ENCODE data around the gene PCBP3.

PCBP3 gene

DNA sequence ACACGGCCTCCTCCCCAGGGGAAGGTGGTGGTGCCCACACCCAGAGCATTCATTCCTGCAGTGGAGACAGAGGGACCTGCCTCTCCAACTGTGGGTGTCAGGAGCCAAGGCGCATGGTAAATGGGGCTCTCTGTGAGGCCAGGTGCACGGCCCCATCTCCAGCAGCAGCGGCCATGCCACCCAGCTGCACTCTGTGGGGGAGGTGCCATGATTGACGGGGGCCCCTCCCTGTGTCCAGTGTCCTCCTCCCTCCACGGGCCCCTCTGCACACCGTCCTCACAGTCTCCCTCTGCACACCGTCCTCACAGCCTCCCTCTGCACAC lies 254.5 kb downstream of the PCBP3 start:
- no peak for ATAC-seq

DNA sequence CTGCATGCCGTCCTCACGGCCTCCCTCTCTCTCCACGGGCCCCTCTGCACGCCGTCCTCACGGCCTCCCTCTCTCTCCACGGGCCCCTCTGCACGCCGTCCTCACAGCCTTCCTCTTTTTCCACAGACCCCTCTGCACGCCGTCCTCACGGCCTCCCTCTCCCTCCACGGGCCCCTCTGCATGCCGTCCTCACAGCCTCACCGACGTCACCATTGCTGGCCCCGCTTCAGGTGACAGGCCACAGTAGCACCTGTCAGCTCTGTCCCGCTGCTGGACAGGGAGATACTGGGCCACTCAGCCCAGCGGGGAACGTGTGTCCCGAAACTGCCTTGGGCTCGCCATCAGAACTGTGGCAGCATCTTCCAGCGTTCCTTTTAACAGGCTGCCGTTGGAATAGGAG lies 255.3 kb downstream of the PCBP3 start:
- no peak for ATAC-seq

DNA sequence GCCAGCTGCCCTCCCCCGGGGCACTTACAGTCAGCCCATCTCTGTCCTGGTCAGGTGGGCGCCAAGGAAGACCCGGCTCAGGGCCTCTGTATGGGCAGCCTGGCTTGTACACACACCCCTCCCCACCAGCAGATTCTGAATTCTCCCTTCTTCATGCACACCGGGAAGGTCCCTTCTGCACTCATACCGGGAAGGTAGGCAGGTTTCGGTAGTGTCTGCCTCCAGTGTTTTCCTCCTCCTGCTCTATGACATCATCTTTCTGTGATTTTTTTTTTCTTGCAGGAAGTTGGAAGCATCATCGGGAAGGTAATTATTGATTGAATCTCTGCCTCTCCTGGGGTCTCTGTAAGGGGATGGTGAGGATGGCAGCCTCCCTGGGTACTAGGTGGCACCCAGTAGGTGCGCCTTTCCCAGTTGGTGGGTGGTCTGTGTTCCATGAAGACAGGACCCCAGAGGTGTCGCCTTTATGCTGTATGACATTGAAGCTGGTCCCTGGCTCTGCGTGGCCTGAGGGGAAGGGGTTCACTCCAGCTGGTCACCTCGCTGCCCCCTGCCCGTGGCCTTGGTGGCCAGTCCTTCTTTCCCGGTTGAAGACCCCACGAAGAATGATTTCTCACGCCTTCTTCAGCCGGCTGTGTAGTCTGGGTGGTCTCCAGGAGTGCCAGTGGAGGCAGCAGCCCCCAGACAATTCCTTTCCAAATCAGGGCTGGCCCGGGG lies 255.9 kb downstream of the PCBP3 start:
- no peak for ATAC-seq

DNA sequence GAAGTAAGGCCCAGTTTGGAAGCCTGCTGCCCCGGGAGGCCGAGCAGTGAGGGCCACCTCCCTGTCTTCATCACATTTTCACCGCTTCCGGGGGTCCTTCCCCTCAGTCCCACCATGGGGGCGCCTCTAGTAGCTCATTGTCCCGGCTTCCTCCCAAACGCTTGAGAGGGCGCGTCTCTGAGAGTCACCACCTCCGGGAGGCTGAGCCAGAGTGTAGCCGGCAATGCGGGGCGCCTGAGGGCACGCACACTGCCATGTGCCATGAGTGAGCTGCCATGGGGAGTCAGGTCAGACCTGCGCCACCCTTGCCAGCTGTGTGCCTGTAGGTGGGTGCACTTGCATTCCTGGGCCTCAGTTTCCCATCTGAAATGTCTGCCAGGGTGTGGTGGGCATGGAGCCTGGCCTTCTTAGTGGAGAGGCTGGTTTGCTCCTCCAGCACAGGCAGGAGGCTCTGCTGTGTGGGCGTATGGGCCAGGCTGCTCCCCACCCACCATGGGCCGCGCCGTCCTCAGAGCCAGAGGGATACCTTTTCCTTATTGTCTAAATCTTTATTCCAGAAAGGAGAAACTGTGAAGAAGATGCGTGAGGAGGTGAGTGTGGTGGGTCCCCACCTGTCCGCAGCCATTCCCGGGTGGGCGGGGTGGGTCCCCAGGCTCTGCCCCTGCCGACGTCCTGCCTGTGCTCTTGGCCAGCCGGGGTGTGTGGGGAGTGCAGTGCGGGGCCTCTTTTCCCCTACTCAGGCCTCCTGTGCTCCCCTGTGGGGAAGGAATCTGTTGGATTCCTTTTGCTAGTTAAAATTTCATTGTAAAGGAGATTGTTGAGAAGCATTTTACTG lies 256.7 kb downstream of the PCBP3 start:
- no peak for ATAC-seq

DNA sequence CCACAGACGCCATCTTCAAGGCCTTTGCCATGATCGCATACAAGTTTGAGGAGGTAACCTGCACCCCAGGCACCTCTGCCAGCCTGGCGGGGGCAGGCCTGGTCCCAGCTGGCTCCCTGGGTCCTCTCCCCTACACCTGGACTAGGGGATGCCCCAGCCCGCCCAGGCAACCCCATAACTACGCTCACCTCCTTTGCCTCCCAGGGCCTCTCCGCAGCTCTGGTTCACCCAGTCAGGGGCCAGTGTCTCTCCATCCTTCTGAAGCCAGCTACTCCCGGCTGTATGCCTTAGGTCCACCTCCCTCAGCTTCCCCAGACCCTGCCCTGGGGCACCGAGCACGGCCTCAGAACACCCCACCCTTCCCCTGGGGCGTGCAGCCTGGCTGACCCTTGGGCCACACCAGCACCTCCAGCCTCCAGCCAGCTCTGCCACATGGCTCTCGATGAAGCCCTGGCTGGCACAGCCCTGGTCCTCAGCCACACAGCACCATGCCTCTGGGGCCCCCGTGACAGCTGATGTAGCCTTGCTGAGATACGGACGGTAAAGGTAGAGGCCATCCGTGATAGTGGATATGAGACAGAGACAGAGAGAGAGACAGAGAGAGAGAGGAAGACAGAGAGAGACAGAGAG lies 257.7 kb downstream of the PCBP3 start:
- ATAC-seq = no peak

DNA sequence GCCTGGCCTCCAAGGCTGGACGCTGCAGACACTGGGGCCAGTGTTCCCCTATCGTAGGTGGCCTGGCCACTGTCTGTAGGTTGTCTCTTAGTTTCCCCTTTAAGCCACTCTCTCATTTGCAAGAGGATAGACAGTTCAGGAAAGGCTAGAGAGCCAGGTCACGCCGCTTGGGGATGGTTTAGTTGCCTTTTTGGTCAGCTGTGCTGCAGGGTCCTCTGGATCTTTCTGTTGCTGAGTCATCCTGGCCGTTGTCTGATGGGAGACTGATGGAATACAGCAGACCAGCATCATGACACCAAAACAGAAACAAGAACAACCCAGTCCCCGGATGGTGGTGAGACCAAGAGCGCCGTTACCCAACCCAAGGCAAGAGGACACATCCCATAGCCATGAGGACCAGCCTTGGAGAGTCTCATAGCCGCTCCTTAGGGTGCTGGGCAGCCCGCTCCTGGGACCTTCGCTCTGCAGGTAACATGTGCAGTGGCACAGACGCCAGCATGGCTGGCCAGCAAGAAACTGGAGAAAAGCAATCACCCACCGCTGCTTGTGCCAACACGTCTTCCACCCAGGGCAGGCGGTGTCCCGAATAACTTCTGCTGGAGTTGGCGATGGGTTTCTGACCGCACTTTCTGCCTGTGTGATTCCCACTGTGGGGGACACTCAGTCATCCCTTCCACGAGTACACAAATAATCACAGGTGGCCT lies 258.9 kb downstream of the PCBP3 start:
- no peak for ATAC-seq

DNA sequence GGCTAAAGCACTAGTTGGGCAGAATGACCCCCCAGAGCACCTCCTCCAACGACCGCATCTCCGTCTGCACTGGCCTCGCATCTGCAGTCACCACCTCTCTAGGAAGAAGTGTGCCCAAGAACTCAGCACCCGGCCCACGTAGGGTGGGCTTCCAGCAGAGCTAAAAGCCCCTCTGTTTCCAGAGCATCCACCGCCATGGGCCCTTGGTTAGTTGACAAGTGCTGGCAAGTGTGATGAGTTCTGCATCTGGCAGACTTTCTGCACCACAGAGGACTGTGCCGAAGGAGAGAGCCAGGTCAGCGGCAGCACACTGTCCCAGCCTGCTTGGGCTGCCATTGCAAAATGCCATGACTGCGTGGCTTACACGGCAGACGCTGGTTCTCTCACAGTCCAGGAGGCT lies 261.7 kb downstream of the PCBP3 start:
- ATAC-seq = no peak

DNA sequence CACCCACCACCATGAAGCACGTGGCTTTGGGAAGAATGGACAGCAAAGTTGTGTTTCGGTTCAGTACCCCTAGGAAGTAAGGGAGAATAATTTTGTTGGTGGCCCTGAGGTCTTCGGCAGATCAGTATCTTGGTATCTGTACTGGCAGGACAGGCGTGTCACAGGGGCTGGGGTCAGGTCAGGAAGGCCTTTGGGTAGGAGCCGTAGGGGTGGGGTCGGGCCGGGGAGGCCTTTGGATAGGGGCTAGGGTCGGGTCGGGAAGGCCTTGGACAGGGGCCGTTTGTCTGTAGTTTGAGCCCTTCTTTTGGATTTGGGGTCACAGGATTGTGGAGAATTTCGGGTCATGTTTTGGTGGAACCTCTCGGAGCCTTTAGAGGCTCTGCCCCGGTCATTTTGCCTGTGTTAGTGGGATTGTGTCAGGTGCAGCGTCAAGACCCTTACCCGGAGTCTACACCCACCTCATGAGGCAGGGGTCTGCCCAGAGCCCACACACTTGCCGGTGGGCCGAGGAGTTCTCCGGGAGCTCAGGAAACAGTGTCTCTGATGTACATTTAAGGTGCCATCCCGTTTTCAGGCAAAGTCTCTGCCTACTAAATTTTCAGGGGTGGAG lies 262.8 kb downstream of the PCBP3 start:
- ATAC-seq = no peak

DNA sequence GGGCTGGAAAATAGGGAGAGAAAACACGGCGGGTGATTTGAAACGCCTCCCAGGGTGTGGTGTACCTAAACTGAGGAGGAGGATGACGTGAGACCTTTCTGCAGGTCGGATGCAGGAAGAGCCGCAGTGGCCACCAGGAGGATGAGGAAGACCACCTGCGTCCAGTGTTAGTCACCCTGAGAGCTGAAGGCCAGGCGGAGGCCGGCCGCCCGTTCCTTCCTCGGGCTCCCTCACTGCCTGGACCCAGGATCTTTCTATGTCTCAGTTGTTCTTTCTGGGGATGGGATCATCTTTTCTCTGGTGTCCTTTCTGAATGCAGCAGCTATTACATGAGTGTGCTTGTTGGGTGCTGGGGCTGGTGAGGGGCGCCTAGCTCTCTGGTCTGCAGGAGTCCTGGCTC lies 263.3 kb downstream of the PCBP3 start:
- ATAC-seq = no peak

DNA sequence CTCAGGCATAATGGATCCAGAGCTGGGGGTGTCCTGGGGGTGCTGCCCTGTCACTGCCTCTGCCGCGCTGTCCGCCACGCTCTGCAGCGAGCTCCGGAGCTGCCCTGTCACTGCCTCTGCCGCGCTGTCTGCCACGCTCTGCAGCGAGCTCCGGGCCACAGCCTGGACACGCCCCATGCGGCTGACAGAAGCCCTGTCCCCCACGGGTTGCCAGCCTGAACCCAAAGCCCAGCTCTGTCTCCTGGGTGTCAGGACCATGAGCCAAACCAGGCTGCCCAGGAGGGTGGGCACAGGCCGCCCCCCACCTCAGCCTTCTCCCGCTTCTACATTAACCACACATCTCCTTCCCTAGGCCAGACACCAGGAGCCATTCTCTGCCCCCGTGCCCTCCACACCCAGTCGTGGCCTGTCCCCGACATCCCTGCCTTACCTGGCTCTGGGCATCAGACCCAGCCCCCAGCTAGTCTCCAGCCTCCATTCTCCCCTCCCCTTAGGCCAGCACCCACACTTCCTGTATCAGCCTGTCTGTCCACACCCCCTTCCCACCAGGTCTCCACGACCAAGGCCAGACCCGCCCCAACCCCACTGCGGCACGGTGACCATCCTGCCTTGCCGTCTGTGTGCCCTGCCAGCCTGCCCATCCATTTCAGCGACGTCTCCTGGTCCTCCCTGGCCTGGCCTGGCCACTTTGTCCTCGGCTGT lies 265.2 kb downstream of the PCBP3 start:
- ATAC-seq = no peak

DNA sequence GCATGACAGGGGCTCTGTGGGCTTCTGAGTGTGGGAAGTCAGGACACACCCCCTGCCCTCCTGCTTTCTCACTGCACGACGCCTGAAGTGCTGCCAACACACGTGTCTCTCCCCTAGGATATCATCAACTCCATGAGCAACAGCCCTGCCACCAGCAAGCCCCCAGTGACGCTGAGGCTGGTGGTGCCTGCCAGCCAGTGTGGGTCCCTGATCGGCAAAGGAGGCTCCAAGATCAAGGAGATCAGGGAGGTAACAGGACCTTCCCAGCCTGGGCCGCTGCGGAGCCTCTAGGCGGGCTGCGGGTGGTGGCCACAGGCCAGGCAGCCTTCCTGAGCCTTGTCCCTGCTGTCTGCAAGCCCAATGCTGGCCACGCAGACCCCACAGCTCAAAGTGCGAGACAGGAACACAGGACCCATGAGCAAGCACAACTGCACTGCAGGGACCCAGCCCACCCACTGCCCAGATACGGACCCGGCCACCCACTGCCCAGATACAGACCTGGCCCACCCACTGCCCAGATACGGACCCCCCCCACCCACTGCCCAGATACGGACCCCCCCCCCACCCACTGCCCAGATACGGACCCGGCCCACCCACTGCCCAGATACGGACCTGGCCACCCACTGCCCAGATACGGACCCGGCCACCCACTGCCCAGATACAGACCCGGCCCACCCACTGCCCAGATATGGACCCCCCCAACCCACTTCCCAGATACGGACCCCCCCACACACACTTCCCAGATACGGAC lies 265.9 kb downstream of the PCBP3 start:
- no peak for ATAC-seq

DNA sequence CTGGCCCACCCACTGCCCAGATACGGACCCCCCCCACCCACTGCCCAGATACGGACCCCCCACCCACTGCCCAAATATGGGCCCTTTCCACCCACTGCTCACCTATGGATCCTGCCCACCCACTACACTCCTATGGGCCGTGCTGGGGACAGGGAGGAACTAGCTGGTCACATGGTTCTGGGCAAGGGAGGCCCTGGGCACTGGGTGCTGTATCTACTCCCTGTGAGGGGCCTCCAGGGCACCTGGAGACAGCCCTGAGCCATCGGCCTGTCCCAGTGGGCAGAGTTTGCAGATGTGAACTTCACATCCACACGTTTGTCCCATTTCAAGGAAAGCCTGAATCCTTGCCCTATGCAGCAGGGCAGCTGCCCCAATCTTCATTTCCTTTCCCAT lies 266.6 kb downstream of the PCBP3 start:
- no peak for ATAC-seq

DNA sequence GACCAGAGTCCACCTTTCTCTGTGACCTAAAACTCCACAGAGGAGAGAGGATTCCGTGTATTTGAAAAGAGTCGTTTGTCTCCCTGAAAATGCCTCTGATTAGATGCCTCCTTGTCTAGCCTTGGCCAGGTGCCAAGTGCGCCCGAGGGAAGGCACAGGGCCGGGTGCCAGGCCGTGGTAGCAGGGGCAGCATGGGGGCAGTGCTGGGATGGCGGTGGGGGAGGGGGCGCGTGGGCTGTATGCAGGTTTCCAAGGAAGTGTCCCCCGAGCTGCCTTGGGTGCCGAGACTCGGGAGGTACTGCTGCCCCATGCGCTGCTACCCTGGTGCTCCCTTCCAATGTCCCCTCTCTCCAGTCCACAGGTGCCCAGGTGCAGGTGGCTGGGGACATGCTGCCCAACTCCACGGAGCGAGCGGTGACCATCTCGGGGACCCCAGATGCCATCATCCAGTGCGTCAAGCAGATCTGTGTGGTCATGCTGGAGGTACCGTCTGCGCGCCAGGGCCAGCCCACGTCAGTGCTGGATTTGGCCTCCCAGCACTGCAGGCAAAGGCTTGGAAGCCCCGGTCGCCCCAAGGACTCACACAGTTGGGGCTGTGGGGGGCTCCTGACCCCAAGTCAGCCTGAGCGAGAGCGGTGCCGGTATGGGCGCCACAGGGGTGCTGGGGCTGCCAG lies 267.2 kb downstream of the PCBP3 start:
- ATAC-seq = no peak

DNA sequence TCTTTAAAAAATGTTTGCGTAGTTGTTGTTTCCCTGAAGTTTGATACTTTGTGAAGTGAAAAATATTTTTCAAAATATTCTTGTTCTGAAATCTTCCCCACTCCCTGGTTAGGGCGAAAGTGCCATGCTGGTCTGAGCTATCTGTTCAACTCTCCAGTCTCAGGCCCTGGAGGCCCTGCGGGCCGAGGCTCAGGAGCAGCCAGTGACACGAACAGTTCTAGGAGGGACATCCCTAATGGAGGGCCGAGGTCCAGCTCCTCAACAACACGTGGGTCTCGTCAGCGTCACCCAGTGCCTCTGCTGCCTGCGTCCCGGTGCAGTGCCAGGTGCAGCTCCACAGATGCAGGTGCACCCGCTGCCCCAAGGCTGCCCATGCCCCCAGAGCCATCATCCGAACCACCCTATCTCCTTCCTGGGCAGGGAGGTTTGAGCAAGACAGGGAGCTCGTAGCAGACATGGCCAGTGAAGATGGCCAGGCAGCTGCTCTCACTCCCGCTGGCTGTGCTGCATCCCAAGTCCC lies 268.3 kb downstream of the PCBP3 start:
- no peak for ATAC-seq

DNA sequence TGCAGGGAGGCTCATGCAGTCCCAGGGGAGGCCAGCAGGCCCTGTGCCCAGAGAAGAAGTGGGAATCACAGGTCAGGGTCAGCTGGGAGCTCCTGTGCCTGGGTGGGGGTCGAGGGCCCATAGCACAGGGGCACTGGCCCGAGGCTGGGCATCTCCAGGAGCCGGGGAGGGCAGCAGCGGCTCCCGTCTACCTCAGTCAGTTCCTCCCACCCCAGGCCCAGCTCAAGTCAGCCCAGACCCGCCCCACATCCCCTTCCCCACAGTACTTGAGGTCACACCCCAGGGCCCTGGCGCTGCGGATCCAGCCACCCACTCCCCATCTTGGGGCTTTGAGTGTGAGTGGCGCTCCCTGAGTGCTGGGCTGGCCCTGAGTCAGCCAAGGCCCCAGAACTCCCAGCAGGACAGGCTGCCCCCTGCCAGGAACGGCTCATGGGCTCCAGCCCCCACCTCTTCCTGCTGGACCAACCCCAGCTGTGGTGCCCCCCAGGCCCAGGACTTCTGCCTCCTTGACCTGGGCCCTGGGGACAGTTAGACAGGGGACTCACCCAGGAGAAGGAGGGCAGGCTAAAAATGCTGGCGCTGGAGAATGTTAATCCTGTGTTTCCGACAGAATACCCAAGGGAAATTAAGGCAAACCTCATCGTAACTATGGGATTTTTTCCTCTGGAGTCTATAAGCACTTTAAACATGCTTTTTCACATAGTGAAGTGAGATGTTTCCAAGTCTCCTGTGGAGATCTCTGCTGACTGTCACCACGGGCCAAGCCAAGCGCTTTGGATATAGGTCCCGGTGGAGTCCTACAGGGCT lies 269.3 kb downstream of the PCBP3 start:
- no peak for ATAC-seq

DNA sequence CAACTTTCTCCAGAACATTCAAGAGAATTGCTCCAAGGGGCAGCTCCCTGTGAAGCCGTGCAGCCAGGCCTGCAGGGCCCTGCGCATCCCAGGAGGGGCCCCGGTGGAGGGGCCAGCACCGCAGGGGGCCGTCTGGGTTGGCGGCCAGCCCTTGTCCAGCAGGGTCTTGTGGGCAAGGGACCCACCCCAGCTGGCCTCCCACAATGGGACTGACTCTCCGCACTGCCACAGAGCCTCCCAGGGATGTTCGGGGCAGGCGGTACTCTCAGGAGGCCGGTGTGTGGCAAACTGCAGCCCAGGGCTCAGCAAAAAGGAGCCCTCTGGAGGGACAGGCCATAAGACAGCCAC lies 269.9 kb downstream of the PCBP3 start:
- no peak for ATAC-seq

DNA sequence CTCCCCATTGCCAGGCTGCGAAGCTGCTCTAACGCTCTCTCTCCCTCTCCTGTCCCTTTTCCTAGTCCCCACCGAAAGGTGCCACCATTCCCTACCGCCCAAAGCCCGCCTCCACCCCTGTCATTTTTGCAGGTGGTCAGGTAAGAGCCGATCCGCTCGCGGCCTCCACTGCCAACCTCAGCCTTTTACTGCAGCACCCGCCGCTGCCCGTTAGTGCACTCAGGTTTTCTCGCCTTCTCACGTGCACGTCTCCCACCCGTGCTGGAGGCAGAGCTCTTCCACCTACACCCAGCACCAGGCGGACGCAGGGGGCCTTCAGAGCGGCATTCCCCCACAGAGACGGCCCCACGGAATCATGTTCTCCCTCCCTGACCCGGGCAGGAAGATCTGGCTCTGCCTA lies 270.4 kb downstream of the PCBP3 start:
- ATAC-seq = no peak

DNA sequence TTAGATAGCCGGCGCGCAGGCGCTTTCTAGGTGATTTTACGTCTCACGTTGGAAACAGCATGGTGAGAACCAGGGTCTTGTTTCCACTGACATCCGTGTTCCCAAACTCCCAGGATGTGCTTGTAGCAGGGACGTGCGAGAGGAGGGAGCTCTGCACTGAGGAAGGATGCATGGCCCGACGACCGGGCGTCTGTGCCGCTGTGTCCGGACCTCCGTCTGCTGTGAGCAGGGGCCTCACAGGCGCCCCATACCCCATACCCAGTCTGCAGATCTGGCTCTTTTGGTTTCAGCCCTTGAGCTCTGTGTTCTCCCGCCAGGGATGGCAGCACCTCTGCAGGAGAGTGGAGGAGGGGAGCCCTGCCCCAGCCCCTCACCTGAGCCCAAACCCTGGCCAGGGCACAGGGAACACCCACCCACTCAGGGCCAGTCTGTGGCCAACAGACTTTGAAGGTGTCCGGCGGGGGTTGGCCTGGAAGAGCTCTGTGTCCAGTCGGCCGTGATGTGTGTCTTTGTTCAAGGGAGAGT lies 270.9 kb downstream of the PCBP3 start:
- no peak for ATAC-seq

DNA sequence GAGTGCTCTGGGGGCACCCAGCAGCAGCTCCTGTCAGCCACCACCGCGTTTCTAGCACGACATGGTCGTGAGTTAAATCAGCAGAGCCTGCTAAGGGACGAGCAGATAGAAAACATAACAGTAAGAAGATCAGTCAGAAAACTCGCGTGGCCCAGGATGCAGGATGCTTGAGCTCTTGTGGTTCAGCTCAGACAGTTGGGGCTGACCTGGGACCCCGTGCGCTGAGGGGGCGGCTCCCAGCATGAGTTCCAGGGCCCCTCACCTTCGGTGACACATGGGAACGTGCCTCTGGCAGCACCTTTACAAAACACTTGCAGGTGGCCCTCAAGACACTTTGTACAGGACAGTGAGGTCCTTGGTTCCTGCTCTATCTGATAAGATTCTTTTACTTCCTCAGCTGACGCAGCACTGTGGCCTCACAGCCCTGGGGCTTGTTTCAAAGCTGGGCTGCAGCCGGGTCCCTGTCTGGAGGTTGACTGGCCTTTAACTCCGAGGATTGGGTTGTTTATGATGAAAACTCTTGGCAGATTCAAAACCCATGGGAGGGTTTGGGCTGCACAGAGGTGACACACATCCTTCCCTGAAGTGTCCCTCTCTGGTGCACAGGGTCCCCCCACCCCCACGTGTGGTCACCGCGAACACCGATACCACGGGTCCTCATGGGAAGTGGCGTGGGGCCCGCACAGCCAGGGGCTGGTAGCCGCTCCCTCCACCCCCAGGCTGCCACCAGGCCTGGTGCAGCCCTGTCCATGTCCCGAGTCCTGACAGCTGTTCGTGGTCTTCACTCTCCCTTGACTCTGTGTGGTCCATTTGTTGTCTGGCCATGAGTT lies 272.7 kb downstream of the PCBP3 start:
- ATAC-seq = no peak
